HCEC 1CT (cell line): Measurements from ENCODE around the gene IL17B.

Experiments used
- DNase-seq: peaks from one replicate; pipeline ENCODE4 v3.0.0-alpha.2; 2017

The IL17B gene, protein sequence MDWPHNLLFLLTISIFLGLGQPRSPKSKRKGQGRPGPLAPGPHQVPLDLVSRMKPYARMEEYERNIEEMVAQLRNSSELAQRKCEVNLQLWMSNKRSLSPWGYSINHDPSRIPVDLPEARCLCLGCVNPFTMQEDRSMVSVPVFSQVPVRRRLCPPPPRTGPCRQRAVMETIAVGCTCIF

DNA sequence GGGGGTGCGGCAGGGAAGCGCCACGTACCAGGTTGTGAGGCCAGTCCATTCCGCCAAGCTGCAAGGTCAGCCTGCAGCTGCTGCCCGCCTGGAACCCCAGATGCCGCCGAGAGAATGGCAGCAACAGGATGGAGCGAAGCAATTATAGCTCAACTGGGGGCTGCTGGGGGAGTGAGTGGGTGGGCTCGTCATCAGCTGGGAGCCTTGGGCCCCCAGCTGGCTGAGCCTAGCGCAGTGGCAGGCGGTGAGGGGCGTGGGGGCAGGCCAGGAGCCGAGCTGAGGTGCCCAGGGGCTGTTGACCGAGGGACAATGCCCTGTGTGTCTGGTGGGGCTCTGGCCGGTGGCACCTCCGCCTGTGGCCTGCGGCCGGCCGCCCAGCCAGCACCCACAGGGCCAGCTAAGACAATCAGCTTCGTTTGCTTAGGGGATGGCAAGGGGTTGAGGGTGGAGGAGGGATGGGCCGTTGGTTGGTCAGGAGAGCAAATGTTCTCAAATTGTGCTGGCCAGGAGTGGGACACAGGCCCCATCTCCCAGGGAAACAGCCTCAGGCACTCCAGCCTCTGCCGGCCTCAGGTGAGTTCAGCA, at the start of gene IL17B:
Gene IL17B (minus strand): TSS at position 116 of the 585 bp plus-strand sequence. CDS start 67 bp downstream, at position 49.
- no peak for DNase-seq

DNA sequence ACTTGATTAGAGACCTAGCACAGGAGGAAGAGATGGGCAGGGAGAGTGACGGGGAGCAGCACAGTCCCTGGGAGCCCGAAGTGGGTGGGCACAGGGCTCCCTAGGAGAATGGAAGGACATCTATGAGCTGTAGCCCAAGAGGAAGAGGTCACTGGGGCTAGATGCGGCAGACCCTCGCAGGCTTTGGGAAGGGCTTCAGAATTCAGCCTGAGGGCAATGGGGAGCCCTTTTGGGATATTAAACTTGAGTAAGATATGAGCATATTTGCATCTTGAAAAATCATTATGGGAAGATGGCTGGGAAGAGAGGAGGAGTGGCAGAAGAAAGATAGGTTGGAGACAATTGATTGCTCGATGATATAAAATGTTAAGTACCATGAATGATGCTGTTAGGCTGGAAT, 48.9 kb upstream of the IL17B start:
- peak; percentile 1 for DNase-seq

DNA sequence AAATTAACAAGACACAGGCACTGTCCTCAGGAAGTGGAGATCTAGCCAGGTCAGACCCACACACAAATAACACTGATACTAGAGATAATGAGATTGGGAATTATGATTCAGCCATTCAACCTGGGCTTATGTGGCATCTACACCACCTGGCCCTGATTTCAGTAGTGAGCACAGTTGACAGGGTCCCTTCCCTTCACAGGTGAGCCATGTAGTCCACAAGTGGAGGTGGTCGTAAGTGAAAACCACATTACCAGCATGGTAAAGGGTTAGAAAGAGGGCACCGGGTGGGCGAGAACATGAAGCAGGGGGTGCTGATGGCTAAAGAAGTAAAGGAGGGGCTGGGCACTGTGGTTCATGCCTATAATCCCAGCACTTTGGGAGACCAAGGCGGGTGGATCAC, 48.3 kb upstream of the IL17B start:
- DNase-seq, result peak; percentile 0

DNA sequence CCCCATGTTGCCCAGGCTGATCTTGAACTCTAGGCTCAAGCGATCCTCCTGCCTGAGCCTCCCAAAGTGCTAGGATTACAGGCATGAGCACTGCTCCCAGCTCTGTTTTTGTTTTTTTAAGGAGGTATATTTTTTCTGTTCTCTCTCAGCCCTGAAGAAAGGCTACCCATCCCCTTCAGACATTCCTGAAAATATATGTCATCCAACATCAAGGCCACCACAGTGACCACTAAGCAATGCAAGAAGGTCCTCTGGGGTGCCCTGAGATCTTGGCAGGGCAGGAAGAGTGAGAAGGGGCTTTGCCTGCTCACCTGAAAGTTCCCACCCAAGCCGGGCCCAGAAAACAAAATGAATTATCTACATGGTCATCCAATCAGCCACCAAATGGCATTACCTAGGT, 47.8 kb upstream of the IL17B start:
- peak; percentile 20 for DNase-seq

DNA sequence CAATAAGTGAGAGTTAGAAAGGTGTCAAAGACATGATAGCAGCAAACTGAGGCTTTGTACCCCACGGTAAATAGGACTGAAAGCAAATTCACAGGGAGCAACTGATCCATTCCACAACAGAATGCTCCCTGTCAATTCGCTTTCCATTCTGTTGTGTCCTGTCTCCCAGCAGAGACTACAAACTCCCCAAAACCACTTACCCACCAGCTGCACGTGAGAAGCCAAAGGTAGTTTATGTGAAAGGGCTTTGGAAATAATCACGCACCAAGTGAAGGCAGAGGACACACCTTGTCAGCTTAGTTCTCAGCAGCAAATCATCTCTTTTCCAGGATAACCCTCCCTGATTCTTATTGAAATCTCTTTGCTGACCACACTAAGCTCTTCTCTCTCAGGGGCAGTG, 46.6 kb upstream of the IL17B start:
- peak; percentile 0 for DNase-seq

DNA sequence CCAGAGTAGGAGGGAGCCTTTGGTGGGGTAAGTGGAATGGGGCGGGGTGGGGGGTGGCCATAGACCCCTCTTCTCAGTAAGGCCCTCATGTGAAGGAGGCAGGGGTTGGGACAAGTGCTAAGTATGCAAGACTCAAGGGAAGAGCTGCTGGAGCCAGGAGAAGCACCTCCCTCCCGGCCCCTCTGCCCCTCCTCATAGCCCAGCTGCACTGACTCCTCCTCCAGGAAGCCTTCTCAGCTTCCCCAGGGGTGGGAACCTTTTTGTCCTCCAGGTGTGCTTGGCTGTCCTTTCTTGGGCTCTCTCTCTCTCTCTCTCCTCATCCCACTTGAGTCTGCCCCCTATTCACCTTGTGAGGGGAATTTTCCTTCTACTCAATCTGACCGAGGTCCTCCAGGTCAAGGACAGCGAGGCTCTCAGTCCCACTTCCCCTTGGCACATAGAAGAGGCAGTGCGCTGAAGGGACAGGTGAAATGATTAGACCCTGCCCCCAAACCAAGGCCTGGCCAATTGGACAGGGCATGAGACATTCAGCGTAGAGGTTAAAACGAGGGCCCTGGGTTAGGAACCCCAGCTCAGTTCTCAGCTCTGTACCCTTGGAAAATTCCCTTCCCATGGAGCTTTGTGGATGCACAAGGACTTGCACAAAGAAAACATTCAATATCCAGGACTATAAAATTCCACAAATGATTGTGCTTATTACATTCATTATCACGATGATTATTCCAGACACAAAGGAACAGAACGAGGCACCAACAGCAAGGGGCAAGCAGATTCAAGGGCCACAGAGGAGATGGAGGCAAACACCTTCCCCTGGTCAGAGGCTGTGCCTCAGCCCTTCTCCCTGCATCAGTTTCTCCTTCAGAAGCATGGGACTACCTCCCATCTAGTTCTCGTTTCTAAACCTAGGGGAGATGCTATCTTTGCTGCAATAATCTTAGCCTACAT, 45.6 kb upstream of the IL17B start:
- no peak for DNase-seq

DNA sequence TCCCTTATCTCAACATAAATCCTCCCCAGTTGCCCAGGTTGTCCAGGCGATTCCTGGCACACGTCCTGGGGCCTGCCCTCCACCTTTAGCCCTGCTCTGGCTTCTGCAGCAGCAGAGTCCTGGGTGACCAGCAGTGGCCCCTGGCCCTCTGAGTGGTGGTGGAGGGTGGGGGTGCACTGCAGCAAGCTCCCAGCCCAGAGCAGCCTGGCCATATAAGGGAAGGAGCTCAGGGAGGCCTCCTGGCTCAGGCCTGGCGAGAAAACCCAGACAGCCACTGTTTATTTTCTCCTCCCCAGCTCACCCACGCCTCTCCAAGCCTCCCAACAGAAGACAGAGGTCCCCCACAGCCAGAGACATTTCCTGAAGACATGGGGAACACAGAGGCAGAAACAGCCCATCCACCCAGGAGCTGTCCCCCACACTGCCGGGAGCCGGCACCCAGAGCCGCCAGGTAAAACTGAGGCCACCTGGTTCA, 44.7 kb upstream of the IL17B start:
- no peak for DNase-seq

DNA sequence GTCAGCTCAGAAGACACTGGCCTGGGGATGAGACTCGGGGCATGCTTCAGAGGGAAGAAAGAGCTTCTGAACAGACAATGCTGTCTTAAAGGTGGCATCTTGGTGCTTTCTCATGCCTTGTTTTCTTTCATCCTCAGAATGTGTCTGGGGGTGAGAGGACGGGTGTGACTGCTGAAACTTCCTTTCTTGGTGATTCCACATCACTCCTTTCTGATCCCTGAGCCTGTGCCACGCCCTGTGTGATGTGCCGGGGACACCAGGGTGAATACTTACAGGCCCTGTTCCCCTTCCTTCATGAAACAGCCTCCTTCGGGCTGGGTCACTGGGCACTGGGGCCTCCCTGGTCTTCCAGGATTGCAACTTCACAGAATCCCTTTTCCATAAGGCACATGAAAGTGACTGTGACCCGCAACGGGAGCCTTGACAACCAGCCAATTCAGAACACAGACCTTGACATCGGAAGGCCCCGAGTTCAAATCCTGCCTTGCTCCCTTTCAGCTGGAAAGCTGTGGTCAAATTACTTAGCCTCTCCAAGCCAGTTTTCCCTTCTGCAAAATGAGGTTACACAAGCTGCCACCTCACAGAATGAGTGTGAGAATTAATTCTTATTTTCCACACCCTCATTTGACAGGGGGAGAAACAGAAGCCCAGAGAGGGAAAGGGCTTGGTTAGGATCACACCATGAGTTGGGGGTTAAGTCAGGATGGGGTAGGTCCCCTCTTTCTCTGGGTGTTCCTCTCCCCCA, 44.1 kb upstream of the IL17B start:
- no peak for DNase-seq

DNA sequence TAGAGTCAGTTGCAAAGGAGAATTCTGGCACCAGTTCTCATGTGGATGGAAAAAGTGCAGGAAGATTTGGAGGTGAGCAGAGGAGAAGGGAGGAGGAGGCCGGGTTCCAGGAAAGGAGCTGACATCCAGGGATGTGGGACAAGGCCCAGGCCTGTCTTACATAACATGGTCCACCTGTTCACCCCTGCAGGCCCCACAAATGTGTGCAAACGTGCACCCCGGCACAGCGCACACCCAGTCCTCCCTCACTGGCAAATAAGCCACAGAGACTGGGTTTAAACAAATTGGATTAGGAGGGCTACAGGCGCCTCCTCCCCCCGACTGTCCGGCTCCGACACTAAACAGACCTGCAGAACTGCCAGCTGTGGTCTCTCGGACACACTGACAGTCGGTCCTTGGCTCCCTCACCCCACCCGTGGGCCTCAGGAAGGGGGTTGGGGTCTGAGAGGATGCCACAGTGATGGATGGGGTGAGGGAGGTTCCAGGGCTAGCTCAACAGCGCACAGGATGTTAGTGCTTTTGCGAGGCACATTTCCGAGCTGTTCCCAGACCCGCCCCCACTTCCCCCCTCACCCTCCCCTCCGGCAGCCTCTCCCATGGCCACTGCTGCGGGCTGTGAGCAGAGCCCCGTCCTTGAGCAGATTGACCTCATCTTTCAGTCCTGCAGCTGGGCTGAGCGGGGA, 43.4 kb upstream of the IL17B start:
- peak; percentile 84 for DNase-seq

DNA sequence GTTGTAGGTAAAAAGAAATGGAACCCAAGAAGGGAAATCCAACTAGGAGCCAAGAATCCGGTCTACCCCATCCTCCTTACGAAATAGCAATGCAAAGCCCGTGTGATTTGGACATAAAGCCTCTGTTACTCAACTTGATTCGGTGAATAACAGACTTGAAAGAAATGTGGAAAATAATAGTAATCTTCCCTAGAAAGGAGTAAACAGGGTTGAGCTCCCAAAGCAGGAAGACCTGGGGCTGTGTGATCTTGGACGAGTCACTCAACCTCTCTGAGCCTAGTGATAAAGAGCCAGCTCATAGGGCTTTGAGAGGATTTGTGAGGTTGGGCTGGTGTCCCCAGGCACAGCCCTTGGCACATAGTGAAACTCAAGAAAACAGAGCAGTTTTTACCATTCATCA, 42.7 kb upstream of the IL17B start:
- peak; percentile 77 for DNase-seq

DNA sequence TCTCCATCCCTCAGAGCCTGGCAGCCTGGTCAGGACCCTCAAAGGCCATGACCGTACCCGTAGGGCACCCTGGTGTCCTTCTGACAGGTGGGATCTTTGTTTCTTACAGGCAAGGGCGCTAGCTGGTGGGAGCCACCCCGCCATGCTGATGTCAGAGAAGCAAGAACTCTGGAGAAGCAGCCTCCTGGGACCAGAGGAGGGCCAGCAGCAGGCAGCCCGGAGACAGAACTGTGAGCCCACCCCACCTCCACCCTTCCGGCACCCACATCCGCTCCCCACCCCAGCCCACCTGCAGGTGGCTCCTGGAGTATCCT, 42.2 kb upstream of the IL17B start:
- DNase-seq, result no peak

DNA sequence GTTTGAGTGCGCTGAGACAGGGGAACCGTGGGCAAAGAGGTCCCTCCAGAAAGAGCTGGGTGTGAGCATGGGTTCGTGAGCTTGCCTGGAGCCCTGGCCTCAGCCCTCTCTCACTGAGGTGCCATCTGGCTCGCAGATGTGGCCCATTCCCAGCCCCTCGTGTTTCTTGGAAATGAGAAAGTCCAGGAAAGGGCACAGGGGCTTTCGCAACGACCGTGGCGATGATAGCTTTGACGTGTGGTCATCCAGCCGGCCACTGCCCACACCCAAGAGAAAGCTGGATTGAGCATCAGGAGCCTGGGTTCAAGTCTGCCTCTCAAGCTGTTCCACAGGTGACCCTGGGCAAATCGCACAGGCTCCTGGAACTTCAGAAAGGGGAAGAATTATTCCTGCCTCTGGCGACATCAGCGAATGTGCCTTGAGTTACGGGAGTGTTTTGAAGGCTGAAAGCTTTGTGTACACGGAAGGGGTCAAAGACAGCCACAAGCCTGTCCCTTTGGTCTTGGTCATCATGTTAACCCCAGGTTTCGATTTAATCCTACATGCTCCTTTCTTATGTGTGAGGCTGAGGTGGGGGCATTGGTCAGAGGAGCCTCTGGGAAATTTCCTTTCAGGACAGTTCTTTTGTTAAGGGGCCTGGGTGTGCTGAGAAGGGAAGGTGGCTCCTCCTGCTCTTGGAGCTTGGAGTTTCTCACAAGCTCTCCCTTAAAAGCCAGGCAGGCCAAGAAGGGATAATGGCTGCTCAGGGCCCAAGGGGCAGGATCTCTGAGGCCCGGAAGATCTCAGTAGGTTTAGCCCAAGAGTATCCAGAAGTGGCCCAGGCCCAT, 41.7 kb upstream of the IL17B start:
- peak; percentile 90 for DNase-seq

DNA sequence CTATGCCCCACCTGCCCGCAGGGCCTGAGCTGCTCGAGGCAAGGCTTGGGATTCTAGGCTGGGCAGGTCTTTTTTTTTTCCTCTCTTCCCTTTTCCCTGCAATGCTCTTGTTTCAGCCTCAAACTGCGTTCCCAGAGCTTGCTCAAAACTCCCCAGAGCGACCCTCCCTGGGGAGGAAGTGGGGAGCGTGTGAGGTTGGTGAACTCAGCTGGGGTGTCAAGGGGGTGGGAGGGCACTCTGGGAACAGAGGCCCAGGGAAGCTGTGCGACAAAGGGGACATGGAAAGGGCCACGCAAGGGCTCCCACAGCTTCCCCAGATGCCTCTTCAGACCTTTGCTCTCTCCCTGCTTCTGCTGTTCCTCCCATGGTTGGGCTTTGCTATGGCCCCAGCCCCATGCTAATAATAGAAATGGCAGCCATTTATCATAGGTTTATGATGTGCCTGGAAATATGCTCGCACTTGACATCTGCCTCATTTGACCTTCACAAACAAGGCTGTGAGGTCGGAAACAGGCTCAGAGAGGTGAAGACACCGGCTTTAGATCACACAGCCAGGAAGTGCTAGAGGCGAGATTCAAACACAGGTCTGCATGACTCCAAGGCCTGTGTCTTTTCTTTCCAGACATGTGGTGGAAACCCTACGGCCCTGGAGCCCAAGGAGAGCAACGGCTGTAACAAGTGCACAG, 40.9 kb upstream of the IL17B start:
- DNase-seq, result no peak

DNA sequence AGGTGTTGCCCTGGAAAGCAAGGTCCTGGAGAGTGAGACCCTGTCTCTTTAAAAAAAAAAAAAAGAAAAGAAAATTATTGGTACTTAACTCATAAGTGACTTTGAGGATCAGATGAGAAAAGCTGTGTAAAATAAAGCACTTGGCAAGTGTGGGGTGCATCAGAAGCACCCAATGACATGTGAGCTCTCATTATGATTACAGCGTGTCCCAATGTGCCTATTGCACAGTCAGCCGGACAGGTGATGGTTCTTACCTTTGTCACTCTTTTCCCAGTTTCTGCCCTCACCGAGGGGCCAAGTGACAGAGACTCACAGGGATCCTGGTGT, 40.4 kb upstream of the IL17B start:
- DNase-seq, result no peak

DNA sequence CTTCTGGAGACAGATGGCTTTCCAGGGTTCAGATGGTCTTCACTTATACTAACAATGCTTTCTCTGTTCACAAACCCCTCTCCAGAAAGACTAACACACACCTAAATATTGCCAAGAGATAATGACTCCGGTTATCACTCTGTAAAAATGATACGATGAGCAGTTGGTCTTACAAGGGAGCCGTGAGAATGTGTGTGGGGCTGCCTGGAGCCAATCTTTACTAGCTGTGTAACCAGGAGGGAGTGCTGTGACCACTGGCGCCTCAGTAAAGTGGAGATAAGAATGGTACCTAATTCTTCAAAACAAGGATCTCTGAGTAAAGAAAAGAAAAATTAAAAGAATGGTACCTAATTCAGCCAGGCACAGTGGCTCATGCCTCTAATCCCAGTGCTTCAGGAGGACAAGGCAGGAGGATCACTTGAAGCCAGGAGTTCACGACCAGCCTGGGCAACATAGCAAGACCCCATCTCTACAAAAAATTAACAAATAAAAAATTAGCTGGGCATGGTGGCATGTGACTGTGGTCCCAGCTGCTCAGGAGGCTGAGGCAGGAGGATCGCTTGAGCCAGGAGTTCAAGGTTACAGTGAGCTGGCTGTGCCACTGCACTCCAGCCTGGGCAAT, 39.9 kb upstream of the IL17B start:
- DNase-seq, result no peak

DNA sequence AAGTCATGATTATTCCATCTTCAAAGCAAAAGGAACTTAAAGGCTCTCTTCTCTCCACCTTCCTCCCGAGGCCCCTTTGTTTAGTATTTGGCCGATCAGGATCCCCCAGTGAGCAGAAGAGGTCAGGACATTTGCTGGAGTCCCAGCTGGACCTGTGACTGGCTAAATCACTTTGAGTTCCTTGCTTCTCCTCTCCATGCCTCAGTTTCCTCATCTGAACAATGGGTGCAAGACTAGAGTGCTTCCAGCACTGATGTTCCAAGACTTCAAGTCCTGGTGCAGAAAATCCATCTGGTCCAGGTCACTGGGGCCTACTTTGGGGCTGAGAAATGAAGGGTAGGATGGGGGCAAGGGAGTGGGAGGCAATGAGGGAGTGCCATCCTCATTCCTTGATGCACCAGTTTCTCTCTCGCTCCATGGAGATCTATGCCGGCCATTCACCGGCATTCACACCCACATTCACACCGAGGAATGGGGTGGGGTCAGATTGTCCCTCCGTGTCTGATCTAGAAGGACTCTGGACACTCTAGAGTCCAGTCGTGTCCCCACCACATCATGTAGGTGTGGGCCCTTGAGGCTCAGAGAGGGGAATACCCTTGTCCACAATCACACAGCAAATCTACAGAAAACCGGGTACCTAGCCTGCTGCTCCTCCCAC, 38.7 kb upstream of the IL17B start:
- DNase-seq, result no peak

DNA sequence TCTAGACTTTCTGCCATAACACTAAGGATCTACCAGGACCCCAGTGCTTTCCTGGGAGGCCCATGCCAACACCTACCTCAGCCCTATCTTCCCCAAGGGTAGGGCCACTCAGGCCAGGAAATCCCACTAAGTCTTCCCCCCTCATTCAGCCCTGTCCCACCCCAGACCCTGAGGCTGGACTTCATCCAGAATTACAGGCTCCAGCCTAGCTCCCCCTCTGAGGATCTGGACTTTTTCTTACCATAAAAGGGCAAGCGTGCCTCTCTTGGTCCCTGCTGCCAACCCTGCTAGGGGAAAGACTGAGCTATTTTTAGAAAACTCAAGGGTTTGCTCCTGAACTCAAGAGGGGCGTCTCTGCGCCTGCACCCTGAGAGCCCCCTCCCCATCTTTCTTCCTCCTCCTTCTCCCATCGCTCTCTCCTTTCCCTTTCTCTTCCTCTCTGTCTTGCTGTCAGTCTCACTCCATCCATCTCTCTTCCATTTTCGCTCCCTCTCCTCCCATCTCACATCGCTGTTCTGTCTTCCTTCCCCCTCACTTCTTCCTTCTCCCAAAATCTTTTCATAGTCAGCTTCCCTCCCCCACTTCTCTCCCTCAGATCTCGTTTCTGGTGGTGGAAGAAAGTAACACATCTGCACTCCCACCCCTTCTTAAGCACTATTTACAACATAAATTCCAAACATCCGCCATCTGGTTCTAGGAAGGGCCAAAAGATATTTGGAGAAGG, 38.1 kb upstream of the IL17B start:
- DNase-seq, result peak; percentile 70

DNA sequence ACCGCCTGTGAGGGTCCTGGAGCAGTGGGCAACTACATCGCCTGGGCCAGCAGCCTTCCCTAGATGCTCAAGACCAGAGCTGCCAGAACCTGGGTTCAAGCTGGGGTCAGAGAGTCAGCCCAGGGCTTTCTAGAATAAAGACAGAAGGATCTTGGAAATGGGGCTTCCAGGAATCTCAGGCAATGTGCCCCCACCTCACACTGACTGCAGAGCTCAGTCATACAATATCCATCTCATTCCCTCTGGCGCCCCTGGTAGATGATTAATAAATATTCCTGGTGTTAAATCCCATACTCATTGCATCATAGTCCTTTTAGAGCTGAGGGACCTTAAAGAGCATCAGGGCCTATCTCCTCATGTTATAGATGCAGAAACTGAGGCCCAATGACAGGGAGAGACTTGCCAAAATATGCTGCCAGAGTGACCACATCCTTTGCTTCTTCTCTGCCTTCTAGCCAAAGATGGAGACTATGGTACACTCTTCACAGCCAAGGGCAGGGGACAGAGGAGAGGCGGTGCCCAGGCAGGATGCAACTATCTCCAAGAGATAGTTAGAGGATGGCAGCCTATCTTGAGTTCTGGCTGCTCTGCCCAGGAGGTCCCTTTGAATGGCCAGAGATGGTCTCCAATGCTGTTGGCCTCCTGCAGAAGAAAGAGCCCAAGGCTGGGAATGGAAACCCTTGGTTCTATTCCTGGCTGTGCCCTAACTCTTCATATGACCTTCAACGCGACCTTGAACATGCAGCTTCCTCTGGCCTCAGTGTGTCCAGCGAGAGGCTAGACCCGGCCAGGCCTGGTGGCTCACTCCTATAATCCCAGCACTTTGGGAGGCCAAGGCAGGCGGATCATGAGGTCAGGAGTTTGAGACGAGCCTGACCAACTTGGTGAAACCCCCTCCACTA, 36.2 kb upstream of the IL17B start:
- no peak for DNase-seq
